ENCODE measurements around the gene GOLGA6C.
"Not testable (repeated sequence)": the region's sequence is repeated elsewhere in the genome, so short reads cannot be mapped to it uniquely, and the experiment has no call there.

Gene GOLGA6C

GRCh38 chr15:75314552-75315290 lies 56.6 kb downstream of the GOLGA6C start:
- no peak for DNase-seq (ENCODE audit: low read depth)

- not testable (repeated sequence) for DNase-seq (ENCODE audit: low read depth)
Observed at GRCh38 chr15:75319231-75319897, 61.2 kb downstream of the GOLGA6C start.
